ENCODE results near the gene MPP2.

DNA sequence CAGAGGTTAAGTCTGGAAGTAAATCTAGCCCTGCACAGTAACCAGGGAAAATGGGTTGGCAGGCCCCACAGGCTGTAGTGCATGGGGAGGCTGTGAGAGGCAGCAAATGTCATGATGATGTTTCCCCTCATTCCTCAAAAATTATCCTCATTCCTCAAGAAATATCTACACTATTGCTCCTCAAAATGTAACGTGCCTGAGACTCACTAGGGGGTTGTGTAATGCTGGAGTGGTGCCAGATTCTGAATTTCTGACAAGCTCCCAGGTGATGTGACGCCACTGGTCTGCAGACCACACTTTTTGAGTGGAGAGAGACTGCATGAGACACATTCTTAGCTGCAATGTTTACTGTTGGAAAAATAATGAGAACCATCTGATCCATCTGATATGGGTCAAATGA, 73.2 kb downstream of the MPP2 start:
- TF ChIP-seq BHLHE40 (IDR thresholded peaks at IDR 0.05; ENCODE audit: borderline replicate concordance) (no peak), ZNF384 (IDR thresholded peaks at IDR 0.05) (no peak), SP1 (IDR thresholded peaks at IDR 0.05) (no peak), FOXM1 (IDR thresholded peaks at IDR 0.05; ENCODE audit: borderline replicate concordance) (no peak), FOXK2 (IDR thresholded peaks at IDR 0.05) (no peak), HDGF (IDR thresholded peaks at IDR 0.05; ENCODE audit: borderline replicate concordance) (no peak), ARNT (IDR thresholded peaks at IDR 0.05) (no peak), FOXA1 (IDR thresholded peaks at IDR 0.05) (no peak), SUZ12 (IDR thresholded peaks at IDR 0.05) (no peak), LEF1 (IDR thresholded peaks at IDR 0.05; ENCODE audit: borderline replicate concordance) (no peak), TARDBP (IDR thresholded peaks at IDR 0.05) (no peak), CTBP1 (IDR thresholded peaks at IDR 0.05; ENCODE audit: borderline replicate concordance) (no peak)

Data from HEK293T (cell line).